Mesendoderm (in vitro differentiated cells): ENCODE measurements around the gene ANKRD62.
"Not testable (repeated sequence)": the region's sequence is repeated elsewhere in the genome, so short reads cannot be mapped to it uniquely, and the experiment has no call there.

ENCODE experiments used
- DNase-seq: peaks from one replicate; pipeline ENCODE4 v3.0.0; 2013
- H2AK5ac ChIP-seq: 2 replicates; pipeline ENCODE4 v1.6.1; 2013; ENCODE audit warnings: low read length, inconsistent platforms
- H2BK120ac ChIP-seq: 2 replicates; pipeline ENCODE4 v1.6.1; 2013; ENCODE audit warnings: low read depth, mild to moderate bottlenecking, low read length, moderate library complexity, mixed read lengths
- H2BK15ac ChIP-seq: replicated peaks from 2 replicates; pipeline ENCODE4 v1.6.1; 2013; ENCODE audit warnings: low read depth, mild to moderate bottlenecking, moderate library complexity
- H2BK5ac ChIP-seq: 2 replicates; pipeline ENCODE4 v1.6.1; 2013; ENCODE audit warnings: low read length, inconsistent platforms
- H3K18ac ChIP-seq: 2 replicates; pipeline ENCODE4 v1.6.1; 2013; ENCODE audit warnings: mild to moderate bottlenecking, low read length, mixed read lengths
- H3K23ac ChIP-seq: one replicate; pipeline ENCODE4 v1.6.1; 2013; ENCODE audit warnings: low read length
- H3K27ac ChIP-seq: 2 replicates; pipeline ENCODE4 v1.5.1; 2013; ENCODE audit warnings: low read depth, mild to moderate bottlenecking, inconsistent platforms, low read length, moderate library complexity
- H3K27me3 ChIP-seq: 2 replicates; pipeline ENCODE4 v1.6.1; 2013; ENCODE audit warnings: low read length, control low read depth, mild to moderate bottlenecking, inconsistent platforms; ENCODE audit not compliant: insufficient read depth, poor library complexity
- H3K36me3 ChIP-seq: 2 replicates; pipeline ENCODE4 v1.6.1; 2013; ENCODE audit warnings: low read length, inconsistent platforms; ENCODE audit not compliant: control insufficient read depth, insufficient read depth
- H3K4ac ChIP-seq: one replicate; pipeline ENCODE4 v1.6.1; 2013; ENCODE audit warnings: low read depth, mild to moderate bottlenecking, low read length, moderate library complexity
- H3K4me1 ChIP-seq: 2 replicates; pipeline ENCODE4 v1.6.1; 2013; ENCODE audit warnings: low read depth, low read length, inconsistent platforms; ENCODE audit not compliant: control insufficient read depth
- H3K4me2 ChIP-seq: 2 replicates; pipeline ENCODE4 v1.6.1; 2013; ENCODE audit warnings: low read length
- H3K4me3 ChIP-seq: 2 replicates; pipeline ENCODE4 v1.5.1; 2013; ENCODE audit warnings: mild to moderate bottlenecking, low read length
- H3K56ac ChIP-seq: one replicate; pipeline ENCODE4 v1.6.1; 2013; ENCODE audit warnings: low read length
- H3K79me1 ChIP-seq: 2 replicates; pipeline ENCODE4 v1.6.1; 2013; ENCODE audit warnings: low read length, inconsistent platforms
- H3K79me2 ChIP-seq: 2 replicates; pipeline ENCODE4 v1.6.1; 2013; ENCODE audit warnings: mild to moderate bottlenecking, low read length; ENCODE audit not compliant: control insufficient read depth, insufficient read depth
- H3K9ac ChIP-seq: 2 replicates; pipeline ENCODE4 v1.6.1; 2013; ENCODE audit warnings: low read length, inconsistent platforms
- H4K5ac ChIP-seq: one replicate; pipeline ENCODE4 v1.6.1; 2013; ENCODE audit warnings: low read length
- H4K8ac ChIP-seq: one replicate; pipeline ENCODE4 v1.6.1; 2013; ENCODE audit warnings: low read depth, mild to moderate bottlenecking, control low read depth, low read length, moderate library complexity
- WGBS: extraction: QIAGEN DNeasy Blood & Tissue Kit; methylation state at CpG from one replicate; pipeline ENCODE4 v1.1.7; 2013; ENCODE audit warnings: low lambda C conversion rate, missing lambda C conversion rate; ENCODE audit not compliant: insufficient coverage; ENCODE audit errors: extremely low coverage; 5-methylcytosine and 5-hydroxymethylcytosine counted together

The ANKRD62 gene

GRCh38 chr18:12068316-12068949 lies 25.2 kb upstream of the ANKRD62 start:
- H3K4ac ChIP-seq, H3K79me2 ChIP-seq, H2BK120ac ChIP-seq, H3K27me3 ChIP-seq, H3K18ac ChIP-seq, H2BK15ac ChIP-seq, H3K36me3 ChIP-seq, H3K27ac ChIP-seq, H3K4me2 ChIP-seq, H4K5ac ChIP-seq, H3K56ac ChIP-seq, H2BK5ac ChIP-seq, H3K79me1 ChIP-seq, H3K4me1 ChIP-seq, H3K23ac ChIP-seq, H4K8ac ChIP-seq, H3K9ac ChIP-seq, H2AK5ac ChIP-seq, DNase-seq, H3K4me3 ChIP-seq: not testable (repeated sequence)
- no CpG with 5 or more reads among the region's 44 CpGs for WGBS

GRCh38 chr18:12068950-12069320 lies 24.7 kb upstream of the ANKRD62 start:
- no peak overlapping the region for H3K4ac ChIP-seq
- no peak overlapping the region for H3K4me2 ChIP-seq
- no peak overlapping the region for H3K23ac ChIP-seq
- no peak overlapping the region for H2AK5ac ChIP-seq
- no peak overlapping the region for H4K8ac ChIP-seq
- no peak overlapping the region for H2BK15ac ChIP-seq
- H3K18ac ChIP-seq = no peak overlapping the region
- no peak overlapping the region for H3K27ac ChIP-seq
- no peak for DNase-seq
- H3K56ac ChIP-seq = no peak overlapping the region
- no peak overlapping the region for H4K5ac ChIP-seq
- H2BK5ac ChIP-seq = no peak overlapping the region
- H3K79me2 ChIP-seq = no peaks in the 10 kb centered on the region
- H3K4me1 ChIP-seq = no peaks in the 10 kb centered on the region
- no peak overlapping the region for H3K4me3 ChIP-seq
- no CpG with 5 or more reads among the region's 3 CpGs for WGBS
- no peaks in the 10 kb centered on the region for H3K27me3 ChIP-seq
- no peaks in the 10 kb centered on the region for H3K79me1 ChIP-seq
- H3K36me3 ChIP-seq = no peaks in the 10 kb centered on the region
- H3K9ac ChIP-seq = no peak overlapping the region
- no peak overlapping the region for H2BK120ac ChIP-seq

GRCh38 chr18:12071066-12071465 lies 22.6 kb upstream of the ANKRD62 start:
- H3K18ac ChIP-seq, H2BK120ac ChIP-seq, H3K27ac ChIP-seq, H2BK15ac ChIP-seq, H3K4me2 ChIP-seq, H3K27me3 ChIP-seq, DNase-seq, H4K8ac ChIP-seq, H3K9ac ChIP-seq, H3K79me1 ChIP-seq, H3K36me3 ChIP-seq, H2AK5ac ChIP-seq, H3K4me3 ChIP-seq, H3K4ac ChIP-seq, H4K5ac ChIP-seq, H3K56ac ChIP-seq, H3K4me1 ChIP-seq, H2BK5ac ChIP-seq, H3K79me2 ChIP-seq, H3K23ac ChIP-seq: not testable (repeated sequence)
- WGBS = no CpG with 5 or more reads among the region's 1 CpG

GRCh38 chr18:12072996-12073395 lies 20.6 kb upstream of the ANKRD62 start:
- Histone ChIP-seq H3K4ac (no peak overlapping the region), H2BK15ac (no peak overlapping the region), H3K4me2 (no peak overlapping the region), H2BK5ac (no peak overlapping the region), H3K18ac (no peak overlapping the region), H3K79me2 (no peaks in the 10 kb centered on the region), H2AK5ac (no peak overlapping the region), H3K36me3 (no peaks in the 10 kb centered on the region), H3K79me1 (no peaks in the 10 kb centered on the region), H3K4me3 (no peak overlapping the region), H3K23ac (no peak overlapping the region), H3K9ac (no peak overlapping the region), H3K27me3 (no peaks in the 10 kb centered on the region), H3K56ac (no peak overlapping the region), H3K27ac (no peak overlapping the region), H4K8ac (no peak overlapping the region), H4K5ac (no peak overlapping the region), H2BK120ac (no peak overlapping the region), H3K4me1 (no peaks in the 10 kb centered on the region)
- WGBS = no CpG with 5 or more reads among the region's 1 CpG
- no peak for DNase-seq

GRCh38 chr18:12074736-12075135 lies 18.9 kb upstream of the ANKRD62 start:
- H3K4me1 ChIP-seq = no peaks in the 10 kb centered on the region
- WGBS = no CpG with 5 or more reads among the region's 3 CpGs
- no peak for DNase-seq

More at GRCh38 chr18:12074736-12075135, 18.9 kb upstream of the ANKRD62 start:
- Histone ChIP-seq H2BK5ac (no peak overlapping the region), H3K4ac (no peak overlapping the region), H3K4me3 (no peak overlapping the region), H3K4me2 (no peak overlapping the region), H3K79me1 (no peaks in the 10 kb centered on the region), H2AK5ac (no peak overlapping the region), H3K18ac (no peak overlapping the region), H2BK15ac (no peak overlapping the region), H2BK120ac (no peak overlapping the region), H3K27me3 (no peaks in the 10 kb centered on the region), H3K56ac (no peak overlapping the region), H4K5ac (no peak overlapping the region), H3K36me3 (no peaks in the 10 kb centered on the region), H4K8ac (no peak overlapping the region), H3K27ac (no peak overlapping the region), H3K9ac (no peak overlapping the region), H3K79me2 (no peaks in the 10 kb centered on the region), H3K23ac (no peak overlapping the region)
